Measurements from ENCODE around the gene LEF1.

LEF1 gene

GRCh38 chr4:108146336-108146735 lies 22.4 kb downstream of the LEF1 start:
- no peak for DNase-seq

- no peak for DNase-seq
These were observed 24.3 kb downstream of the LEF1 start for GRCh38 chr4:108144451-108144850.

GRCh38 chr4:108143515-108143914 lies 25.2 kb downstream of the LEF1 start:
- DNase-seq: no peak

GRCh38 chr4:108142870-108143269 lies 25.9 kb downstream of the LEF1 start:
- no peak for DNase-seq

- DNase-seq: no peak
These were observed 27.4 kb downstream of the LEF1 start for GRCh38 chr4:108141213-108141950.

GRCh38 chr4:108140328-108140727 lies 28.4 kb downstream of the LEF1 start:
- no peak for DNase-seq

- DNase-seq: no peak
These were observed 29.6 kb downstream of the LEF1 start for GRCh38 chr4:108139089-108139488.

GRCh38 chr4:108135549-108136209 lies 33.1 kb downstream of the LEF1 start:
- DNase-seq: no peak

GRCh38 chr4:108130955-108131354 lies 37.8 kb downstream of the LEF1 start:
- DNase-seq: no peak

GRCh38 chr4:108129196-108129595 lies 39.5 kb downstream of the LEF1 start:
- DNase-seq: no peak

DNA sequence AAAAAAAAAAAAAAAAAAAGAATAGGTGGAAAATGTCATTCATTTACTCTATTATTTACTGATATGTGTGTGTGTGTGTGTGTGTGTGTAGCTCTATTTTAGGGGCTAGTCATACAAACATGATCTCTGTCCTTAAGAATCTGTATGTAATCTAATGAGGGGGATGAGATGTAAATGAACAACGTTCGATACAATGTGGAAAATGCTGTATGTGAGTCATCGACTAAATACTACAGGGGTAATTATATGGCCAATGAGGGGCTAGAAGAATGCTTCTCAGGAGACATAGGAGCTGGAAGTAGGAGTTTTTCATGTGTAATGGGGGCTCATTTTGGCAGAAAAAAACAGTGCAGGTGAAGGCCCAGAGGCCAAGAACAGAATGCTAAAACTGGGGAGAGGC lies 41.9 kb downstream of the LEF1 start:
- no peak for DNase-seq

DNA sequence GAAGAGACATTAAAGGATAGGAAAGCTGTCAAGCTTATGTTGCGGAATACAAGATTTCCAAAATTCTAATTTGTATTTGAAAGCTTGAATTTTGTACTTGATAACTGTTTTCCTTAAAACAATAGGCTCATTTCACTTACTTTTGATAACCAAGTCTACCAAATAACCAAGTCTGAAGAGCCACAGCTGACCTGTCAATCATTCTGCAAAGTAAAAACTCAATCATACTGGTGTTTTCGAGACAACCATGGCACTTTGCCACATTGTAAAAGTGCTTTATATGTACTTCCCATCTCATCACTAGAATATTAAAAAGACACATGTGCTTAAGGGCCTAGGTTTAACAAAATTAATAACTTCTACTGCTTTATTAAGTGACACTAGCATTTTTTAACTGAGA lies 47.9 kb downstream of the LEF1 start:
- DNase-seq: no peak

- DNase-seq: no peak
These were observed 49.4 kb downstream of the LEF1 start for GRCh38 chr4:108119199-108119800.

DNA sequence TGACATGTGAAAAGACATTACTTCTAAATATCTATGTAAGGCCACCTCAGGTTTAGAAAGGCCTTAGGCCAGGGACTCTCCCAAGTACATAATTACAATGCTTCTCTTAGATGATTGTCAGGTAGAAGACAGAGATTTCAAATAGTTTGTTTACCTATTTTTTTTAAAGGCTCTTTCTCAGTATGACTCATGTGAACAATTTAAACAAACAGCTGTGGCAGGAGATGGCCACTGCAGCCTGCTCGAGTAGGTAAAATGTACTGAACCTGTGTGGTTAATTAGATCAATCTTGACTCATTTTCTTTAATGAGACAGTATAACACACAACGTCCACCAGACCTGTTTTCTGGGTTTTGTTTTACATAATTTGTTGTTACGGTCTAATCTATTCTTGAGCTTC lies 50.2 kb downstream of the LEF1 start:
- DNase-seq: no peak

GRCh38 chr4:108117418-108118182 lies 51.1 kb downstream of the LEF1 start:
- no peak for DNase-seq

GRCh38 chr4:108116423-108117168 lies 52.1 kb downstream of the LEF1 start:
- no peak for DNase-seq

- no peak for DNase-seq
These were observed 53.6 kb downstream of the LEF1 start for GRCh38 chr4:108115168-108115526.

DNA sequence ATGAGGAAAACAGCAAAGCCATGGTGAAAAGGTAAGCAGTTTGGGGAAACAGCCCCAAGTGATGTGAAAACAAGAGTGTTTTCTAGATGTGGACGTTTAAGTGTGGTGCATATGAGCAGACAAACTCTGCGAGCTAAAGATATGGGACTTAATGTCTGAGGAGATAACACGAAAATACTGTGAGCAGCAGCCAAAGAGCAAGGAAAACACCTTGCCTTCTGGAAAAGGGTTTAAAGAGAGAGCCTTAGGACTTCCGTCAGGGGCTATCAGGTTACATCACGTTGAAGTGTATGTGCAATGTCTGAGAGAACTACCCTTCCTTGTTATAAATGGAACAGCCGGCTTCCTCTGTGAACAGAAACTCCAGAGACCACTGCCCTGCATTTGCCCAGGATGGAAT lies 54.2 kb downstream of the LEF1 start:
- DNase-seq: no peak

GRCh38 chr4:108113229-108113628 lies 55.5 kb downstream of the LEF1 start:
- peak; percentile 52 for DNase-seq

DNA sequence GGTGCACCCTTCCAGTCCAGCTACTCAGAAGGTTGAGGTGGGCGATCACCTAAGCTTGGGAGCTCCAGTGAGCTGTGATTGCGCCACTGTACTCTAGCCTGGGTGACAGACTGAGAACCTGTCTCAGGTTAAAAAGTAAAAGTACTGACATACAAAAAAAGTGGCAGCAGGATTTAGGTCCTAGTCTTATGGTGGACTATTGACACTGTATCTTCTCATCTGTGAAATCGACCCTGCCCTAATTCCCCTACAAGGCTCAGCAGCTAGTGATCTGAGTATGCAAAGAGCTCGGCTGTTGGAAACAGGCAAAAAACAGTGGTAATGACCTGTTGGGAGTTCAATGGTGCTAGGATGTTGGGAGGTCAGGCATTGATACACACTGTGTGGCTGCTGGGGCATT lies 57.0 kb downstream of the LEF1 start:
- no peak for DNase-seq

- no peak for DNase-seq
These were observed 58.3 kb downstream of the LEF1 start for GRCh38 chr4:108110450-108110849.

DNA sequence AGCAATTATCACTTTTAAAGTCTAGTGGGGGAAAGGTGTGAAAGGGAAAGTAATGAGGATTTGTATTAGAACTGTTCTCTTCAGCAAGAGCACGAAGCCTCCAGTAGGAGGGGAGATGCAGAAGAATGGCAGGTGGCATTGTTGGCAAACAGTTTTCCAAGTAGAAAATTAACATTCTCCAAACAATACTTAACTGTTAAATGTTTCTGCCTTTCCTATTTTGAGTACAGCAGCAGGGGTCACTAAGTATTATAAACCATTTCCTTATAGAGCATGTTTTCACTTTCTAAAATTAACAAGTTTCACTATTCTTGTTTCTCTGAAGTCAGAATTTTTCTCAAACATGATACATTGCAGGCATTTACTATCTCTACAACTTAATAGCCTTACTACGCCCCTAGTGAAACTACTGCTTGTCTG lies 58.7 kb downstream of the LEF1 start:
- DNase-seq: no peak

GRCh38 chr4:108109111-108109510 lies 59.6 kb downstream of the LEF1 start:
- no peak for DNase-seq

Measured in activated CD8-positive, alpha-beta memory T cell treated with anti-CD3 and anti-CD28 coated beads, Interleukin-2, amount 50 U/mL, for 4 hours (primary cell).